NB4 (cell line): ENCODE data around the gene PDE8A.

Experiments
- DNase-seq: peaks from one replicate; pipeline ENCODE4 v3.0.0; 2010; ENCODE audit warnings: low read depth
- H3K4me3 ChIP-seq: one replicate; pipeline ENCODE4 v1.5.1; 2011; ENCODE audit warnings: mild to moderate bottlenecking, low read depth, low read length, moderate library complexity
- CTCF ChIP-seq: IDR thresholded peaks from one replicate; pipeline ENCODE4 v1.5.1; 2012; ENCODE audit warnings: low read depth, low read length
- MAX ChIP-seq: IDR thresholded peaks from 2 replicates; pipeline ENCODE4 v1.6.1; 2011; ENCODE audit warnings: low read depth, low read length
- MYC ChIP-seq: IDR thresholded peaks from 2 replicates; pipeline ENCODE4 v1.6.1; 2011; ENCODE audit warnings: low read depth, low read length
- POLR2A ChIP-seq: IDR thresholded peaks from 2 replicates; pipeline ENCODE4 v1.6.1; 2011; ENCODE audit warnings: mild to moderate bottlenecking; ENCODE audit not compliant: insufficient read length; ENCODE audit errors: extremely low read depth

PDE8A gene

GRCh38 chr15:85044251-85044853, 62.7 kb downstream of the PDE8A start:
- no peak for TF ChIP-seq MYC
- peak; percentile 68 for TF ChIP-seq CTCF
- DNase-seq = peak; percentile 63
- no peak overlapping the region for H3K4me3 ChIP-seq

- no peak for DNase-seq
- no peak overlapping the region for H3K4me3 ChIP-seq
- TF ChIP-seq CTCF (no peak), POLR2A (no peak), MAX (no peak), MYC (no peak)
Measured at GRCh38 chr15:85044894-85045293, 63.2 kb downstream of the PDE8A start.

- no peak for TF ChIP-seq MAX
- no peak for TF ChIP-seq CTCF
- TF ChIP-seq POLR2A = no peak
- TF ChIP-seq MYC = no peak
- H3K4me3 ChIP-seq = no peak overlapping the region
- no peak for DNase-seq
Measured at GRCh38 chr15:85045615-85046014, 64.0 kb downstream of the PDE8A start.

- H3K4me3 ChIP-seq = no peak overlapping the region
- peak; percentile 31 for DNase-seq
- TF ChIP-seq MAX (no peak), CTCF (no peak), POLR2A (no peak), MYC (no peak)
Measured at GRCh38 chr15:85047271-85047948, 65.8 kb downstream of the PDE8A start.

GRCh38 chr15:85048430-85048829, 66.8 kb downstream of the PDE8A start:
- TF ChIP-seq MAX = no peak
- no peak for TF ChIP-seq MYC
- TF ChIP-seq CTCF = no peak
- TF ChIP-seq POLR2A = no peak
- no peak for DNase-seq
- H3K4me3 ChIP-seq = no peak overlapping the region

GRCh38 chr15:85049805-85050204, 68.1 kb downstream of the PDE8A start:
- no peak overlapping the region for H3K4me3 ChIP-seq
- no peak for TF ChIP-seq MYC
- TF ChIP-seq POLR2A = no peak
- no peak for TF ChIP-seq MAX
- no peak for TF ChIP-seq CTCF

More at GRCh38 chr15:85049805-85050204, 68.1 kb downstream of the PDE8A start:
- DNase-seq = no peak
